Gastroesophageal sphincter (tissue), 3 donors: ENCODE data around the gene ZBTB17.

Experiments used
- CTCF ChIP-seq, 4 experiments: fragments of 200-600 bp in 2 of 4; fragments of 450-650 bp in 2 of 4; sonication (generic) in 1 of 4; IDR thresholded peaks; one replicate each; pipeline ENCODE4 v1.5.1; 2017 to 2019; ENCODE audit warnings: antibody characterized with exemption in 4 of 4, mild to moderate bottlenecking in 2 of 4, moderate library complexity in 2 of 4
- POLR2A ChIP-seq, 2 donors: fragments of 450-650 bp; IDR thresholded peaks; one replicate each; pipeline ENCODE4 v1.6.1; 2017; ENCODE audit warnings: antibody characterized with exemption in 2 of 2, mild to moderate bottlenecking in 2 of 2, moderate library complexity in 1 of 2

- TF ChIP-seq CTCF (IDR thresholded peaks at IDR 0.05) (no peak), POLR2A (IDR thresholded peaks at IDR 0.05) (no peak)
Measured at GRCh38 chr1:15973772-15974171, 2.1 kb downstream of the ZBTB17 start.
